AG04450 (cell line): ENCODE measurements around the gene TMEM247. TPM values are rescaled to one million over a fixed set of nuclear protein-coding genes. Genes with fewer than 3 reads are reported as not detected.
A peak's percentile ranks its signal among the peaks of the same experiment; 100 is the strongest.

Experiments used
- CTCF ChIA-PET: fragments of 300-600, 350-600 bp; formaldehyde crosslinking; extraction: SDS; loops from one replicate; lab custom pipeline; 2022; ENCODE audit warnings: antibody characterized with exemption, inconsistent platforms; lab: Charles Lee
- POLR2A ChIA-PET: fragments of 350-600 bp; formaldehyde crosslinking; extraction: SDS; loops from one replicate; lab custom pipeline; 2021; ENCODE audit warnings: antibody characterized with exemption, inconsistent platforms; lab: Yijun Ruan, JAX
- DNase-seq: peaks from one replicate; pipeline ENCODE4 v3.0.0-alpha.2; 2011; ENCODE audit warnings: low read depth, low spot score
- H3K27ac ChIP-seq: one replicate; pipeline ENCODE4 v1.5.1; 2012; ENCODE audit warnings: low read depth, low read length, control low read depth
- H3K27me3 ChIP-seq: one replicate; pipeline ENCODE4 v1.6.0; 2012; ENCODE audit warnings: low read length; ENCODE audit not compliant: control insufficient read depth, insufficient read depth
- H3K4me3 ChIP-seq: 2 replicates; pipeline ENCODE4 v1.5.1; 2011; ENCODE audit warnings: mild to moderate bottlenecking, low read depth, low read length, control low read depth
- H3K9me3 ChIP-seq: 2 replicates; pipeline ENCODE4 v1.5.1; 2012; ENCODE audit warnings: low read length; ENCODE audit not compliant: control insufficient read depth, insufficient read depth
- CTCF ChIP-seq: IDR thresholded peaks from 2 replicates; pipeline ENCODE4 v1.5.1; 2011; ENCODE audit warnings: low read depth, low read length, control low read depth, inconsistent platforms
- polyA plus RNA-seq: library from polyadenylated mRNA; depleted of rRNA; stranded (reverse); fragments of >200 nt; gene quantifications from 2 replicates; pipeline ENCODE4 v1.2.3, GENCODE V29; 2011

Gene TMEM247
- polyA plus RNA-seq, 1 experiment, result not detected

- DNase-seq, result no peak
- POLR2A ChIA-PET, result interaction anchor here (0.8 to 1.2 kb wide), 2 partner anchors 148 to 449 kb away, joined by 3 read pairs; no protein-coding TSS in a partner anchor
- peaks cover 2% of the 10 kb centered on the region for H3K27me3 ChIP-seq
- no peak for TF ChIP-seq CTCF
- no peaks in the 10 kb centered on the region for H3K9me3 ChIP-seq
- H3K27ac ChIP-seq, result no peak overlapping the region
- CTCF ChIA-PET, result interaction anchor here (0.7 to 2.2 kb wide), 7 partner anchors 30 to 449 kb away, joined by 3 to 5 read pairs (median 3); partner anchors contain the start of gene EPAS1
- no peak overlapping the region for H3K4me3 ChIP-seq
These were observed 19.0 kb upstream of the TMEM247 start for GRCh38 chr2:46460241-46460921.

- peak; percentile 41 for DNase-seq
- Histone ChIP-seq H3K27me3 (peaks cover 2% of the 10 kb centered on the region), H3K9me3 (no peaks in the 10 kb centered on the region), H3K27ac (no peak overlapping the region), H3K4me3 (no peak overlapping the region)
- ChIA-PET POLR2A (interaction anchor here (1.2 kb wide), 1 partner anchor 450 kb away, joined by 3 read pairs; no protein-coding TSS in a partner anchor), CTCF (interaction anchor here (0.6 to 2.2 kb wide), 5 partner anchors 71 to 450 kb away, joined by 3 to 5 read pairs (median 3); partner anchors contain the start of gene EPAS1)
- peak; percentile 99 for TF ChIP-seq CTCF
These were observed 18.2 kb upstream of the TMEM247 start for GRCh38 chr2:46461011-46461674.

- H3K9me3 ChIP-seq, result no peaks in the 10 kb centered on the region
- no peak for DNase-seq
- ChIA-PET CTCF (interaction anchor here (0.8 to 1.3 kb wide), 7 partner anchors 15 to 433 kb away, joined by 3 to 4 read pairs (median 4); no protein-coding TSS in a partner anchor), POLR2A (no interaction called here)
- peaks cover 2% of the 10 kb centered on the region for H3K27me3 ChIP-seq
- H3K27ac ChIP-seq, result no peak overlapping the region
- TF ChIP-seq CTCF, result no peak
- no peak overlapping the region for H3K4me3 ChIP-seq
These were observed 17.6 kb upstream of the TMEM247 start for GRCh38 chr2:46461709-46462171.

- DNase-seq, result peak; percentile 23
- TF ChIP-seq CTCF, result no peak
- H3K9me3 ChIP-seq, result no peaks in the 10 kb centered on the region
- ChIA-PET POLR2A (no interaction called here), CTCF (interaction anchor here (1.2 to 1.3 kb wide), 5 partner anchors 19 to 434 kb away, joined by 3 to 6 read pairs (median 4); no protein-coding TSS in a partner anchor)
- H3K27me3 ChIP-seq, result peaks cover 2% of the 10 kb centered on the region
- no peak overlapping the region for H3K4me3 ChIP-seq
- H3K27ac ChIP-seq, result no peak overlapping the region
These were observed 16.4 kb upstream of the TMEM247 start for GRCh38 chr2:46462936-46463335.
